ENCODE results near the gene AIFM3.
"Not testable (repeated sequence)": the region's sequence is repeated elsewhere in the genome, so short reads cannot be mapped to it uniquely, and the experiment has no call there.

DNA sequence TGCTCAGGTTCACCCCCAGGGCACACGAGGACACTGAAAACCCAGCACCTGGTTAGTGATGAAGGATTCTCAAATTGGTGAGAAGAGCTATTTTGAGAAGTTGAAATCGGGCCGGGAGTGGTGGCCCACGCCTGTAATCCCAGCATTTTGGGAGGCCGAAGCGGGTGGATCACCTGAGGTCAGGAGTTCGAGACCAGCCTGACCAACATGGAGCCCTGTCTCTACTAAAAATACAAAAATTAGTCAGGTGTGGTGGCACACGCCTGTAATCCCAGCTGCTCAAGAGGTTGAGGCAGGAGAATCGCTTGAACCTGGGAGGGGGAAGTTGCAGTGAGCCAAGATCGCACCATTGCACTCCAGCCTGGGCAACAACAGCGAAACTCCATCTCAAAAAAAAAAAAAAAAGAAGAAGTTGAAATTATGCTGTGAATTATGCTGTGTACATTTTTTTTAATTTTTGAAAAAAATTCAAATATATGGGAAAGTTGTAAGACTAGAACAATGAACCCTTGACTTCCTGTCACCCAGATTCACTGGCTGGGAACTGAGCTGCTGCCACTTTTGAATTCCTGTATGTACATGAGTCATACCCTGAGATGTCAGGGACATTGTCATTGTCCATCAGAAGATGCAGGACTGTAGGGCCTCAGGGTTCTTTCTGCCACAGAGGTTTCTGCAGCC, 5.1 kb downstream of the AIFM3 start:
- TF ChIP-seq, protein P1, sequence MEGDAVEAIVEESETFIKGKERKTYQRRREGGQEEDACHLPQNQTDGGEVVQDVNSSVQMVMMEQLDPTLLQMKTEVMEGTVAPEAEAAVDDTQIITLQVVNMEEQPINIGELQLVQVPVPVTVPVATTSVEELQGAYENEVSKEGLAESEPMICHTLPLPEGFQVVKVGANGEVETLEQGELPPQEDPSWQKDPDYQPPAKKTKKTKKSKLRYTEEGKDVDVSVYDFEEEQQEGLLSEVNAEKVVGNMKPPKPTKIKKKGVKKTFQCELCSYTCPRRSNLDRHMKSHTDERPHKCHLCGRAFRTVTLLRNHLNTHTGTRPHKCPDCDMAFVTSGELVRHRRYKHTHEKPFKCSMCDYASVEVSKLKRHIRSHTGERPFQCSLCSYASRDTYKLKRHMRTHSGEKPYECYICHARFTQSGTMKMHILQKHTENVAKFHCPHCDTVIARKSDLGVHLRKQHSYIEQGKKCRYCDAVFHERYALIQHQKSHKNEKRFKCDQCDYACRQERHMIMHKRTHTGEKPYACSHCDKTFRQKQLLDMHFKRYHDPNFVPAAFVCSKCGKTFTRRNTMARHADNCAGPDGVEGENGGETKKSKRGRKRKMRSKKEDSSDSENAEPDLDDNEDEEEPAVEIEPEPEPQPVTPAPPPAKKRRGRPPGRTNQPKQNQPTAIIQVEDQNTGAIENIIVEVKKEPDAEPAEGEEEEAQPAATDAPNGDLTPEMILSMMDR (conservative IDR thresholded peaks at IDR 0.05), result not testable (repeated sequence)
- TF ChIP-seq EZH2 (IDR thresholded peaks at IDR 0.05; ENCODE audit: low read depth), result not testable (repeated sequence)

All from PC-9 (cell line).